Activated CD4-positive, alpha-beta memory T cell treated with anti-CD3 and anti-CD28 coated beads for 36 hours (primary cell): ENCODE results near the gene TMEM169. TPM values are rescaled to one million over a fixed set of nuclear protein-coding genes. Genes with fewer than 3 reads are reported as not detected.
A peak's percentile ranks its signal among the peaks of the same experiment; 100 is the strongest.

Source experiments
- CTCF ChIA-PET: fragments of 350-600 bp; sonication (Branson Sonifier 250); formaldehyde crosslinking; loops from one replicate; lab custom pipeline; 2021; ENCODE audit warnings: antibody characterized with exemption, inconsistent platforms; lab: Charles Lee
- POLR2A ChIA-PET: fragments of 350-600 bp; sonication (Branson Sonifier 250); formaldehyde crosslinking; loops from one replicate; lab custom pipeline; 2021; ENCODE audit warnings: antibody characterized with exemption; lab: Charles Lee
- DNase-seq: peaks from one replicate; pipeline ENCODE4 v3.0.0-alpha.2; 2020
- H3K27ac Mint-ChIP-seq: one replicate; pipeline ENCODE4 v1.8.0; 2021; ENCODE audit warnings: mixed read lengths
- H3K27me3 Mint-ChIP-seq: one replicate; pipeline ENCODE4 v1.8.0; 2021; ENCODE audit warnings: mixed read lengths
- H3K36me3 Mint-ChIP-seq: one replicate; pipeline ENCODE4 v1.8.0; 2021; ENCODE audit warnings: mixed read lengths
- H3K4me1 Mint-ChIP-seq: one replicate; pipeline ENCODE4 v1.8.0; 2021; ENCODE audit warnings: low read depth, mixed read lengths
- H3K4me3 Mint-ChIP-seq: one replicate; pipeline ENCODE4 v1.8.0; 2021; ENCODE audit warnings: mild to moderate bottlenecking, mixed read lengths
- H3K9me3 Mint-ChIP-seq: one replicate; pipeline ENCODE4 v1.8.0; 2021; ENCODE audit warnings: mixed read lengths
- intact Hi-C: fragments of 100-400 bp; cut with micrococcal nuclease; formaldehyde crosslinking; loops from one replicate; pipeline ENCODE4 v1.15.1; 2023
- total RNA-seq, 2 experiments: library from RNA; stranded (reverse); gene quantifications; one replicate each; pipeline ENCODE4 v1.2.3, GENCODE V29; 2021

The TMEM169 gene
- total RNA-seq, 2 experiments from 2014 or later = 2.0 to 2.7 TPM

GRCh38 chr2:216151313-216152025 is 69.8 kb downstream of the TMEM169 start:
- Mint-ChIP-seq H3K9me3 (no peaks in the 10 kb centered on the region), H3K4me3 (no peak overlapping the region), H3K27me3 (no peaks in the 10 kb centered on the region), H3K27ac (peak overlapping the region; percentile 14), H3K4me1 (peaks cover 35% of the 10 kb centered on the region), H3K36me3 (peaks cover 70% of the 10 kb centered on the region)
- intact Hi-C loops = loop anchor here (5.0 kb wide), 1 partner anchor 251 kb away; no protein-coding TSS in a partner anchor
- DNase-seq = no peak
- ChIA-PET POLR2A (no interaction called here), CTCF (interaction anchor here (1.2 to 1.8 kb wide), 3 partner anchors 118 to 254 kb away, joined by 3 to 6 read pairs (median 5); no protein-coding TSS in a partner anchor)

Other genes starting within 250 kb of the TMEM169 start
- gene MREG, start 68.4 kb upstream of the TMEM169 start, total RNA-seq = 10 to 100 TPM; 10.2 to 10.4 TPM
- 10 to 100 TPM; 23.3 to 27.6 TPM for gene PECR, start 110 bp upstream of the TMEM169 start, total RNA-seq
- 100 to 1,000 TPM; 510 to 515 TPM for gene XRCC5, start 27.4 kb downstream of the TMEM169 start, total RNA-seq